Liver (tissue), 3 donors: ENCODE results near the gene MAPK1.
"Not testable (repeated sequence)": the region's sequence is repeated elsewhere in the genome, so short reads cannot be mapped to it uniquely, and the experiment has no call there.

Experiments
- ATF3 ChIP-seq: IDR thresholded peaks from 2 replicates; pipeline ENCODE4 v1.6.1; 2016; ENCODE audit warnings: antibody characterized with exemption
- EGR1 ChIP-seq, 2 donors: IDR thresholded peaks; 2 replicates each; pipeline ENCODE4 v1.6.1; 2016 to 2018; ENCODE audit warnings: antibody characterized with exemption in 2 of 2, low read depth in 2 of 2
- FOXA1 ChIP-seq: IDR thresholded peaks from 2 replicates; pipeline ENCODE4 v1.6.1; 2016; ENCODE audit warnings: antibody characterized with exemption
- GABPA ChIP-seq, 2 donors: IDR thresholded peaks in 1 of 2; conservative IDR thresholded peaks in 1 of 2; 2 replicates each; pipeline ENCODE4 v1.6.1; 2016; ENCODE audit warnings: antibody characterized with exemption in 2 of 2, mild to moderate bottlenecking in 1 of 2, moderate library complexity in 1 of 2
- HNF4A ChIP-seq, 2 donors: conservative IDR thresholded peaks; 2 replicates each; pipeline ENCODE4 v1.6.1; 2016; ENCODE audit warnings: antibody characterized with exemption in 2 of 2, mild to moderate bottlenecking in 2 of 2
- HNF4G ChIP-seq: IDR thresholded peaks from 2 replicates; pipeline ENCODE4 v1.6.1; 2016; ENCODE audit warnings: antibody characterized with exemption
- JUND ChIP-seq, 2 donors: IDR thresholded peaks; 2 replicates each; pipeline ENCODE4 v1.6.1; 2016; ENCODE audit warnings: antibody characterized with exemption in 2 of 2
- MAX ChIP-seq: IDR thresholded peaks from 2 replicates; pipeline ENCODE4 v1.6.1; 2016; ENCODE audit warnings: antibody characterized with exemption
- RAD21 ChIP-seq, 2 donors: IDR thresholded peaks; 2 replicates each; pipeline ENCODE4 v1.6.1; 2016; ENCODE audit warnings: antibody characterized with exemption in 2 of 2, mild to moderate bottlenecking in 2 of 2
- RXRA ChIP-seq, 2 donors: IDR thresholded peaks; 2 replicates each; pipeline ENCODE4 v1.6.1; 2017 to 2018; ENCODE audit warnings: antibody characterized with exemption in 2 of 2, mild to moderate bottlenecking in 1 of 2
- TAF1 ChIP-seq: conservative IDR thresholded peaks from 2 replicates; pipeline ENCODE4 v1.6.1; 2016; ENCODE audit warnings: antibody characterized with exemption, mild to moderate bottlenecking
- YY1 ChIP-seq: IDR thresholded peaks from 2 replicates; pipeline ENCODE4 v1.6.1; 2016; ENCODE audit warnings: antibody characterized with exemption, mild to moderate bottlenecking
- TF ChIP-seq, protein P1 (sequence below): fragments of 150-350 bp; IDR thresholded peaks from 2 replicates; pipeline ENCODE4 v1.5.1; 2017; ENCODE audit warnings: improper control_type of control experiment, low read depth, low read length; ENCODE audit not compliant: missing input control
- donor health status: healthy.
- donor health status: healthy.

- TF ChIP-seq GABPA (IDR thresholded peaks at IDR 0.05 in 1 of 2, conservative IDR thresholded peaks at IDR 0.05 in 1 of 2); JUND (IDR thresholded peaks at IDR 0.05); MAX; TAF1; HNF4A (conservative IDR thresholded peaks at IDR 0.05); RAD21 (IDR thresholded peaks at IDR 0.05); YY1; ATF3; HNF4G; FOXA1; RXRA (IDR thresholded peaks at IDR 0.05); EGR1 (IDR thresholded peaks at IDR 0.05; ENCODE audit: low read depth in 2 of 2): not testable (repeated sequence)
- TF ChIP-seq, protein P1, sequence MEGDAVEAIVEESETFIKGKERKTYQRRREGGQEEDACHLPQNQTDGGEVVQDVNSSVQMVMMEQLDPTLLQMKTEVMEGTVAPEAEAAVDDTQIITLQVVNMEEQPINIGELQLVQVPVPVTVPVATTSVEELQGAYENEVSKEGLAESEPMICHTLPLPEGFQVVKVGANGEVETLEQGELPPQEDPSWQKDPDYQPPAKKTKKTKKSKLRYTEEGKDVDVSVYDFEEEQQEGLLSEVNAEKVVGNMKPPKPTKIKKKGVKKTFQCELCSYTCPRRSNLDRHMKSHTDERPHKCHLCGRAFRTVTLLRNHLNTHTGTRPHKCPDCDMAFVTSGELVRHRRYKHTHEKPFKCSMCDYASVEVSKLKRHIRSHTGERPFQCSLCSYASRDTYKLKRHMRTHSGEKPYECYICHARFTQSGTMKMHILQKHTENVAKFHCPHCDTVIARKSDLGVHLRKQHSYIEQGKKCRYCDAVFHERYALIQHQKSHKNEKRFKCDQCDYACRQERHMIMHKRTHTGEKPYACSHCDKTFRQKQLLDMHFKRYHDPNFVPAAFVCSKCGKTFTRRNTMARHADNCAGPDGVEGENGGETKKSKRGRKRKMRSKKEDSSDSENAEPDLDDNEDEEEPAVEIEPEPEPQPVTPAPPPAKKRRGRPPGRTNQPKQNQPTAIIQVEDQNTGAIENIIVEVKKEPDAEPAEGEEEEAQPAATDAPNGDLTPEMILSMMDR = not testable (repeated sequence)
Measured at GRCh38 chr22:21836486-21836885, 31.0 kb downstream of the MAPK1 start.
